Large intestine (tissue), 3 donors: ENCODE measurements around the gene PRKCB. TPM values are rescaled to one million over a fixed set of nuclear protein-coding genes. Genes with fewer than 3 reads are reported as not detected.

Source experiments
- DNase-seq, 2 donors: peaks; one replicate each; pipeline versions ENCODE4 v3.0.0 to v3.0.0-alpha.2; 2013
- H3K27ac ChIP-seq: one replicate; pipeline ENCODE4 v1.5.1; 2013; ENCODE audit warnings: low read length
- H3K27me3 ChIP-seq: 2 replicates; pipeline ENCODE4 v1.6.1; 2013; ENCODE audit warnings: low read length; ENCODE audit not compliant: control insufficient read depth, insufficient read depth
- H3K36me3 ChIP-seq: 2 replicates; pipeline ENCODE4 v1.6.1; 2013; ENCODE audit warnings: low read length; ENCODE audit not compliant: control insufficient read depth, insufficient read depth
- H3K4me1 ChIP-seq: one replicate; pipeline ENCODE4 v1.6.1; 2013; ENCODE audit warnings: low read length; ENCODE audit not compliant: control insufficient read depth, insufficient read depth
- H3K4me3 ChIP-seq: one replicate; pipeline ENCODE4 v1.5.1; 2013; ENCODE audit warnings: low read length
- H3K9me3 ChIP-seq: one replicate; pipeline ENCODE4 v1.6.1; 2013; ENCODE audit warnings: mild to moderate bottlenecking, low read depth, low read length, moderate library complexity; ENCODE audit not compliant: control insufficient read depth
- WGBS: methylation state at CpG from one replicate; pipeline ENCODE4 v1.1.5; 2013; ENCODE audit warnings: low lambda C conversion rate; ENCODE audit not compliant: insufficient coverage; 5-methylcytosine and 5-hydroxymethylcytosine counted together
- polyA plus RNA-seq: library from polyadenylated mRNA; unstranded; fragments of 120-200 nt; gene quantifications from one replicate; pipeline ENCODE4 v1.2.1, GENCODE V29; 2013

PRKCB gene
- polyA plus RNA-seq, 1 donor: 3.1 TPM

GRCh38 chr16:24002619-24003018 lies 166.8 kb downstream of the PRKCB start:
- no peaks in the 10 kb centered on the region for H3K27me3 ChIP-seq
- H3K36me3 ChIP-seq: no peaks in the 10 kb centered on the region
- no peak overlapping the region for H3K27ac ChIP-seq
- H3K4me1 ChIP-seq: no peaks in the 10 kb centered on the region
- no peak overlapping the region for H3K4me3 ChIP-seq
- no CpG with 5 or more reads among the region's 4 CpGs for WGBS
- DNase-seq: no peak
- H3K9me3 ChIP-seq: no peaks in the 10 kb centered on the region

- 100% methylated on average over 1 of the region's 6 CpGs for WGBS
- no peaks in the 10 kb centered on the region for H3K4me1 ChIP-seq
- no peak overlapping the region for H3K4me3 ChIP-seq
- no peaks in the 10 kb centered on the region for H3K27me3 ChIP-seq
- no peak overlapping the region for H3K27ac ChIP-seq
- H3K9me3 ChIP-seq: no peaks in the 10 kb centered on the region
- DNase-seq: no peak
- no peaks in the 10 kb centered on the region for H3K36me3 ChIP-seq
Measured at GRCh38 chr16:24005577-24005976, 169.8 kb downstream of the PRKCB start.

DNA sequence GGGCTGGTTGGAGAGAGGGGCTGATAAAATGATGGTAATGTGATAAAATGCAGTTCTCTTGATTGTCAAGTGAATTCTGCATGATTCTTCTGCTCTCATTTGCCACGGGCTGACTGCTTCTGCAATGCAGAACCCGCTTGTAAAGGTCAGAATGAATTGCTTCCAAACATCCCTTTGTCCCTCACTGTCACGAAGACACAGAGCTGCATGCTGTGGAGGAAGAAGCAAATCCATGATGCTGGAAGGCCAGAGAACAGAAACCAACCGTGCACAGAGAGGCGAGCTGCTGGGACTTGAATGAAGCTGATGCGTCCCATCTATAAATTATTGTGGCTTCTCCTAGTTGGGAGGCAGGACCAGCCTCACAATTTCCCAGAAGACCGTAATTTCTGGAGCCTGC lies 171.6 kb downstream of the PRKCB start:
- no peaks in the 10 kb centered on the region for H3K27me3 ChIP-seq
- WGBS: no CpG with 5 or more reads among the region's 7 CpGs
- H3K4me3 ChIP-seq: no peak overlapping the region
- no peaks in the 10 kb centered on the region for H3K36me3 ChIP-seq
- no peaks in the 10 kb centered on the region for H3K9me3 ChIP-seq
- no peak for DNase-seq
- no peak overlapping the region for H3K27ac ChIP-seq
- no peaks in the 10 kb centered on the region for H3K4me1 ChIP-seq

- no peak for DNase-seq
- no peaks in the 10 kb centered on the region for H3K4me1 ChIP-seq
- no peaks in the 10 kb centered on the region for H3K27me3 ChIP-seq
- H3K36me3 ChIP-seq: no peaks in the 10 kb centered on the region
- H3K9me3 ChIP-seq: no peaks in the 10 kb centered on the region
- H3K27ac ChIP-seq: no peak overlapping the region
- no CpG with 5 or more reads among the region's 1 CpG for WGBS
- no peak overlapping the region for H3K4me3 ChIP-seq
Measured at GRCh38 chr16:24007934-24008333, 172.2 kb downstream of the PRKCB start.

GRCh38 chr16:24009098-24009497 lies 173.3 kb downstream of the PRKCB start:
- no peaks in the 10 kb centered on the region for H3K27me3 ChIP-seq
- H3K4me3 ChIP-seq: no peak overlapping the region
- DNase-seq: no peak
- H3K27ac ChIP-seq: no peak overlapping the region
- 83% methylated on average over 2 of the region's 4 CpGs for WGBS
- no peaks in the 10 kb centered on the region for H3K9me3 ChIP-seq
- no peaks in the 10 kb centered on the region for H3K36me3 ChIP-seq
- no peaks in the 10 kb centered on the region for H3K4me1 ChIP-seq

GRCh38 chr16:24009955-24010354 lies 174.2 kb downstream of the PRKCB start:
- DNase-seq: no peak
- Histone ChIP-seq H3K27me3 (no peaks in the 10 kb centered on the region), H3K27ac (no peak overlapping the region), H3K4me3 (no peak overlapping the region), H3K9me3 (no peaks in the 10 kb centered on the region), H3K4me1 (no peaks in the 10 kb centered on the region), H3K36me3 (no peaks in the 10 kb centered on the region)
- WGBS: no CpG with 5 or more reads among the region's 3 CpGs

DNA sequence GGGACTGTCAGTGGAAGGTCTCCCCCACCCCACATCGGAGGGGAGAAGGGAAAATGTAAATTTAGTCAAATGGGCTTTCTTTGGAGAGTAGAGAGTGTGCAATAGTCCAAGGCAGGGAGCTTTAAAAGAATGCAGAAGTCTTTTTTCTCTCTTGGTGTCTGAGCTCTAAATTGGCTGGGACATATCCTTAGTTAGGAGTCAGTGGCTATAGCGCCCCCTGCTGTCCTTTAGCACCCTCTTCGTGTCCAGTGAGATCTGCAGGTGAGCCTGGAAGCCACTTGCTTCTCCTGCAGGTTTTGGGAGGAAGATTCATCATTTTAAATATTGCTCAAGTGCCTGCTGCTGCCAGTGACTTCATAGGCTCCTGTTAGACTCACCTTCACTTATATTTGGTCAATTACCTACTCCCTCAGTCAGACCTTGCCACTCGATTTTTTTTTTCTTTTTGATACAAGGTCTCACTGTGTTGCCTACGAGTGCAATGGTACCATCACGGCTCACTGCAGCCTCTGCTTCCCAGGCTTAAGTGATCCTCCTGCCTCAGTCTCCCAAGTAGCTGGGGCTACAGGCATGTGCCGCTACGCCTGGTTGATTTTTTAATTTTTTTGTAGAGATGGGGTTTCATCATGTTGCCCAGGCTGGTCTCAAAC lies 174.8 kb downstream of the PRKCB start:
- Histone ChIP-seq H3K36me3 (no peaks in the 10 kb centered on the region), H3K4me3 (no peak overlapping the region), H3K9me3 (no peaks in the 10 kb centered on the region), H3K4me1 (no peaks in the 10 kb centered on the region), H3K27ac (no peak overlapping the region), H3K27me3 (no peaks in the 10 kb centered on the region)
- 60% methylated on average over 1 of the region's 8 CpGs for WGBS
- DNase-seq: peak; percentile 50 to 61

DNA sequence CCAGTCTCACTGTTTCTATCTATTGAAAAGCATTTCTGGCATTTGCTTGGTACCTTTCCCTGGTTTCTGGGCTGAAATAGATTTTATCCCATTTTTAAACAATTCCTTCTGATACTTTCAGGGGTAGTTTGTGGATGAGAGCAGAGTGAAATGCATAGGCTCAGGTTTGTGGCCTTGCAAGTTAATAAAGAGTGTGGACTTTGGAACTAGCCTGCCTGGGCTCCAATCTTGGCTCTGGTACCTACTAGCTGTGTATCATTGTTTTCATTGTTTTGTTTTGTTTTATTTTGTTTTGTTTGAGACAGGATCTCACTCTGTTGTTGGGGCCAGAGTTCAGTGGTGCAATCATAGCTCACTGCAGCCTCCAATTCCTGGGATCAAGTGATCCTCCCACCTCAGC lies 175.5 kb downstream of the PRKCB start:
- Histone ChIP-seq H3K27ac (no peak overlapping the region), H3K9me3 (no peaks in the 10 kb centered on the region), H3K4me3 (no peak overlapping the region), H3K4me1 (no peaks in the 10 kb centered on the region), H3K27me3 (no peaks in the 10 kb centered on the region), H3K36me3 (no peaks in the 10 kb centered on the region)
- DNase-seq: peak in 1 of 2 donors; percentile 6

GRCh38 chr16:24013054-24013636 lies 177.4 kb downstream of the PRKCB start:
- Histone ChIP-seq H3K36me3 (no peaks in the 10 kb centered on the region), H3K9me3 (no peaks in the 10 kb centered on the region), H3K4me1 (no peaks in the 10 kb centered on the region), H3K27me3 (no peaks in the 10 kb centered on the region), H3K4me3 (no peak overlapping the region), H3K27ac (no peak overlapping the region)
- DNase-seq: no peak
- no CpG with 5 or more reads among the region's 5 CpGs for WGBS

- Histone ChIP-seq H3K4me3 (no peak overlapping the region), H3K4me1 (no peaks in the 10 kb centered on the region), H3K27me3 (no peaks in the 10 kb centered on the region), H3K27ac (no peak overlapping the region), H3K36me3 (no peaks in the 10 kb centered on the region), H3K9me3 (no peaks in the 10 kb centered on the region)
- DNase-seq: peak in 1 of 2 donors; percentile 20
- no CpG with 5 or more reads among the region's 9 CpGs for WGBS
Measured at GRCh38 chr16:24013864-24014645, 178.3 kb downstream of the PRKCB start.
